ENCODE measurements around the gene KRTAP4-4. TPM values are rescaled to one million over a fixed set of nuclear protein-coding genes. Genes with fewer than 3 reads are reported as not detected.
"Not testable (repeated sequence)": the region's sequence is repeated elsewhere in the genome, so short reads cannot be mapped to it uniquely, and the experiment has no call there.

Gene KRTAP4-4
- total RNA-seq, 4 donors from 2014 or later: not detected

- H3K9me3 ChIP-seq: no peaks in the 10 kb centered on the region
- no peaks in the 10 kb centered on the region for H3K27me3 ChIP-seq
- no peak for DNase-seq (ENCODE audit: low spot score in 2 of 2)
- H3K27ac ChIP-seq: no peak overlapping the region
- no peak overlapping the region for H3K4me3 ChIP-seq
- H3K4me1 ChIP-seq: no peaks in the 10 kb centered on the region
- 70 to 78% methylated on average over 7 of the region's 7 CpGs for WGBS, 2 donors
- TF ChIP-seq CTCF (IDR thresholded peaks at IDR 0.05) (no peak), POLR2A (IDR thresholded peaks at IDR 0.05) (no peak), EP300 (IDR thresholded peaks at IDR 0.05) (no peak)
- no peaks in the 10 kb centered on the region for H3K36me3 ChIP-seq
Measured at GRCh38 chr17:41163828-41164227, 3.3 kb upstream of the KRTAP4-4 start.

GRCh38 chr17:41160190-41160589 lies 358 bp downstream of the KRTAP4-4 start:
- H3K4me1 ChIP-seq; H3K27me3 ChIP-seq; H3K4me3 ChIP-seq; DNase-seq (ENCODE audit: low spot score in 2 of 2); H3K27ac ChIP-seq; H3K9me3 ChIP-seq; H3K36me3 ChIP-seq: not testable (repeated sequence)
- 92 to 97% methylated on average over 3 of the region's 3 CpGs for WGBS, 2 donors

- H3K27me3 ChIP-seq: no peaks in the 10 kb centered on the region
- 14 to 22% methylated on average over 2 of the region's 2 CpGs for WGBS, 2 donors
- DNase-seq (ENCODE audit: low spot score in 2 of 2): no peak
- no peaks in the 10 kb centered on the region for H3K9me3 ChIP-seq
- H3K4me3 ChIP-seq: no peak overlapping the region
- TF ChIP-seq CTCF (IDR thresholded peaks at IDR 0.05) (no peak), POLR2A (IDR thresholded peaks at IDR 0.05) (no peak), EP300 (IDR thresholded peaks at IDR 0.05) (no peak)
- no peak overlapping the region for H3K27ac ChIP-seq
- H3K36me3 ChIP-seq: no peaks in the 10 kb centered on the region
- no peaks in the 10 kb centered on the region for H3K4me1 ChIP-seq
Measured at GRCh38 chr17:41153856-41154255, 6.7 kb downstream of the KRTAP4-4 start.

- DNase-seq (ENCODE audit: low spot score in 2 of 2): no peak
Measured at GRCh38 chr17:41151525-41151924, 9.0 kb downstream of the KRTAP4-4 start.

GRCh38 chr17:41150026-41150425 lies 10.5 kb downstream of the KRTAP4-4 start:
- Histone ChIP-seq H3K36me3 (no peaks in the 10 kb centered on the region), H3K27ac (no peak overlapping the region), H3K27me3 (no peaks in the 10 kb centered on the region), H3K9me3 (no peaks in the 10 kb centered on the region), H3K4me1 (no peaks in the 10 kb centered on the region), H3K4me3 (no peak overlapping the region)
- TF ChIP-seq POLR2A (IDR thresholded peaks at IDR 0.05) (no peak), CTCF (IDR thresholded peaks at IDR 0.05) (no peak), EP300 (IDR thresholded peaks at IDR 0.05) (no peak)
- WGBS, 2 donors: 83 to 91% methylated on average over 4 of the region's 4 CpGs
- DNase-seq (ENCODE audit: low spot score in 2 of 2): no peak

More at GRCh38 chr17:41151525-41151924, 9.0 kb downstream of the KRTAP4-4 start:
- WGBS, 2 donors: 74 to 81% methylated on average over 2 of the region's 2 CpGs
- Histone ChIP-seq H3K9me3 (no peaks in the 10 kb centered on the region), H3K27me3 (no peaks in the 10 kb centered on the region), H3K27ac (no peak overlapping the region), H3K4me1 (no peaks in the 10 kb centered on the region), H3K36me3 (no peaks in the 10 kb centered on the region), H3K4me3 (no peak overlapping the region)
- TF ChIP-seq POLR2A (IDR thresholded peaks at IDR 0.05): no peak
- TF ChIP-seq CTCF (IDR thresholded peaks at IDR 0.05): no peak
- no peak for TF ChIP-seq EP300 (IDR thresholded peaks at IDR 0.05)

GRCh38 chr17:41149652-41149985 lies 10.9 kb downstream of the KRTAP4-4 start, which contains the start of gene KRTAP4-5:
TSS of gene KRTAP4-5 (minus strand) at chr17:41149825. CDS start at chr17:41149767, 58 bp downstream.
- H3K27ac ChIP-seq: no peak within 1 kb of the TSS
- H3K4me1 ChIP-seq: no peaks in the 10 kb centered on the region
- no peak for DNase-seq (ENCODE audit: low spot score in 2 of 2)
- no peak within 1 kb of the TSS for H3K4me3 ChIP-seq
- no peak for TF ChIP-seq POLR2A (IDR thresholded peaks at IDR 0.05)
- no peak for TF ChIP-seq EP300 (IDR thresholded peaks at IDR 0.05)
- TF ChIP-seq CTCF (IDR thresholded peaks at IDR 0.05): no peak
- no peaks in the 10 kb centered on the region for H3K36me3 ChIP-seq
- no peaks in the 10 kb centered on the region for H3K9me3 ChIP-seq
- WGBS, 2 donors: 61 to 86% methylated on average over 2 of the region's 2 CpGs
- H3K27me3 ChIP-seq: no peaks in the 10 kb centered on the region

- DNase-seq (ENCODE audit: low spot score in 2 of 2); H3K27me3 ChIP-seq; H3K36me3 ChIP-seq; H3K4me3 ChIP-seq; H3K27ac ChIP-seq; H3K9me3 ChIP-seq; H3K4me1 ChIP-seq: not testable (repeated sequence)
- 77 to 78% methylated on average over 8 to 9 of the region's 10 CpGs for WGBS, 2 donors
Measured at GRCh38 chr17:41148971-41149651, 11.4 kb downstream of the KRTAP4-4 start.
